Keratinocyte (primary cell): Measurements from ENCODE around the gene ACTG1. TPM values are rescaled to one million over a fixed set of nuclear protein-coding genes. Genes with fewer than 3 reads are reported as not detected.

Source experiments
- DNase-seq: peaks from one replicate; pipeline ENCODE4 v3.0.0-alpha.2; 2011; ENCODE audit warnings: low read depth, missing footprints, low spot score
- FAIRE-seq: peaks from 2 replicates; lab custom pipeline; 2011; peaks lifted over from hg19 to GRCh38; lab: Jason Lieb, UNC
- H2AFZ ChIP-seq: 2 replicates; pipeline ENCODE4 v1.6.0; 2012; ENCODE audit warnings: low read length, control low read depth, inconsistent platforms; ENCODE audit not compliant: control insufficient read depth
- H3K27ac ChIP-seq: 2 replicates; pipeline ENCODE4 v1.5.1; 2011; ENCODE audit warnings: low read length; ENCODE audit not compliant: control insufficient read depth, insufficient read depth
- H3K27me3 ChIP-seq: 3 replicates; pipeline ENCODE4 v1.6.0; 2011; ENCODE audit warnings: low read length; ENCODE audit not compliant: control insufficient read depth, insufficient read depth; ENCODE audit errors: extremely low read depth
- H3K36me3 ChIP-seq, 2 experiments: 2 replicates in 1 of 2; 3 replicates in 1 of 2; pipeline ENCODE4 v1.5.1; 2011; ENCODE audit warnings: low read length in 2 of 2, mild to moderate bottlenecking in 1 of 2; ENCODE audit not compliant: control insufficient read depth in 2 of 2, insufficient read depth in 2 of 2; ENCODE audit errors: extremely low read depth in 1 of 2
- H3K4me1 ChIP-seq: 3 replicates; pipeline ENCODE4 v1.5.1; 2011; ENCODE audit warnings: low read length; ENCODE audit not compliant: control insufficient read depth, insufficient read depth; ENCODE audit errors: extremely low read depth
- H3K4me2 ChIP-seq: 3 replicates; pipeline ENCODE4 v1.6.0; 2011; ENCODE audit warnings: low read depth, low read length; ENCODE audit not compliant: control insufficient read depth, insufficient read depth; ENCODE audit errors: extremely low read depth
- H3K4me3 ChIP-seq, 3 experiments: fragments of 200-600 bp in 1 of 3; sonication (generic) in 1 of 3; 2 replicates in 2 of 3; 3 replicates in 1 of 3; pipeline ENCODE4 v1.5.1; 2011 to 2016; ENCODE audit warnings: low read length in 3 of 3, mild to moderate bottlenecking in 3 of 3, control low read depth in 2 of 3, inconsistent platforms in 1 of 3, low read depth in 1 of 3, mixed read lengths in 1 of 3, mixed run types in 1 of 3, moderate library complexity in 1 of 3; ENCODE audit not compliant: control insufficient read depth in 2 of 3, insufficient read depth in 2 of 3; ENCODE audit errors: extremely low read depth in 1 of 3
- H3K79me2 ChIP-seq: 2 replicates; pipeline ENCODE4 v1.6.0; 2012; ENCODE audit warnings: low read length; ENCODE audit not compliant: control insufficient read depth, insufficient read depth
- H3K9ac ChIP-seq: 3 replicates; pipeline ENCODE4 v1.6.0; 2011; ENCODE audit warnings: low read length; ENCODE audit not compliant: control insufficient read depth, insufficient read depth; ENCODE audit errors: extremely low read depth
- H3K9me1 ChIP-seq: 3 replicates; pipeline ENCODE4 v1.6.0; 2011; ENCODE audit warnings: low read length; ENCODE audit not compliant: control insufficient read depth, insufficient read depth; ENCODE audit errors: extremely low read depth
- H3K9me3 ChIP-seq: 2 replicates; pipeline ENCODE4 v1.5.1; 2012; ENCODE audit warnings: low read depth, low read length; ENCODE audit not compliant: control insufficient read depth
- H4K20me1 ChIP-seq: 3 replicates; pipeline ENCODE4 v1.6.0; 2011; ENCODE audit warnings: low read length; ENCODE audit not compliant: control insufficient read depth, insufficient read depth; ENCODE audit errors: extremely low read depth
- CTCF ChIP-seq, 3 experiments: IDR thresholded peaks in 1 of 3; conservative IDR thresholded peaks in 1 of 3; optimal IDR thresholded peaks in 1 of 3; 2 replicates in 2 of 3; 3 replicates in 1 of 3; pipeline versions ENCODE3 to v1.5.1; 2011; ENCODE audit warnings: low read length in 3 of 3, mild to moderate bottlenecking in 3 of 3, moderate library complexity in 2 of 3, control low read depth in 1 of 3, inconsistent platforms in 1 of 3; ENCODE audit not compliant: insufficient read depth in 2 of 3; ENCODE audit errors: extremely low read depth in 1 of 3
- EZH2 ChIP-seq: IDR thresholded peaks from one replicate; pipeline ENCODE4 v1.6.1; 2012; ENCODE audit warnings: inconsistent platforms, mild to moderate bottlenecking, low read length, moderate library complexity
- dilution Hi-C: fragments of 300-500 bp; cut with MboI; formaldehyde crosslinking; loops from one replicate; pipeline ENCODE4 v1.7.0; 2020; ENCODE audit warnings: low sequenced_read_pairs; ENCODE audit not compliant: extremely low pct_ligation_motif_present
- polyA plus RNA-seq, 5 experiments: library from polyadenylated mRNA; depleted of rRNA in 3 of 5; stranded (reverse) in 3 of 5; stranded (forward) in 1 of 5; unstranded in 1 of 5; fragments of >200 nt; gene quantifications; 1 replicate in 1 of 5; 2 replicates in 3 of 5; 3 replicates in 1 of 5; pipeline versions ENCODE4 v1.2.1 to v1.2.3, GENCODE V29; 2011 to 2012; ENCODE audit warnings: missing spikeins in 2 of 5, low read depth in 1 of 5, low replicate concordance in 1 of 5

The ACTG1 gene
- polyA plus RNA-seq, 1 donor (not counting 4 experiments of a cell fraction or from before 2014, with no cell fraction given): 1,867 TPM

- Histone ChIP-seq H4K20me1 (peaks cover 35% of the 10 kb centered on the region), H2AFZ (no peak overlapping the region), H3K36me3 (peaks cover 20 to 29% of the 10 kb centered on the region in 2 experiments), H3K4me3 (peak overlapping the region; percentile 25 to 61 (median 51)), H3K79me2 (peaks cover 26% of the 10 kb centered on the region), H3K4me2 (peak overlapping the region; percentile 51), H3K4me1 (peaks cover 8% of the 10 kb centered on the region), H3K9me3 (peaks cover 2% of the 10 kb centered on the region), H3K27me3 (no peaks in the 10 kb centered on the region), H3K9ac (peak overlapping the region; percentile 67), H3K9me1 (no peaks in the 10 kb centered on the region), H3K27ac (peak overlapping the region; percentile 73)
- dilution Hi-C loops: no loop called here
- FAIRE-seq (no peak), DNase-seq (no peak)
- TF ChIP-seq EZH2: no peak
- TF ChIP-seq CTCF (optimal IDR thresholded peaks at IDR 0.05 in 1 of 3, IDR thresholded peaks at IDR 0.05 in 1 of 3, conservative IDR thresholded peaks at IDR 0.05 in 1 of 3; ENCODE audit: extremely low read depth in 1 of 3, insufficient read depth in 2 of 3, low read length in 3 of 3): no peak
Measured at GRCh38 chr17:81513372-81513752, 763 bp upstream of the ACTG1 start.

- Histone ChIP-seq H3K9ac (peak overlapping the region; percentile 79), H3K27ac (peak overlapping the region; percentile 47), H3K9me1 (no peaks in the 10 kb centered on the region), H3K4me1 (peaks cover 8% of the 10 kb centered on the region), H3K9me3 (peaks cover 2% of the 10 kb centered on the region), H3K4me2 (peak overlapping the region; percentile 87), H3K36me3 (peaks cover 20 to 29% of the 10 kb centered on the region in 2 experiments), H2AFZ (no peak overlapping the region), H3K4me3 (peak overlapping the region; percentile 80 to 98 (median 97)), H4K20me1 (peaks cover 37% of the 10 kb centered on the region), H3K79me2 (peaks cover 26% of the 10 kb centered on the region), H3K27me3 (no peaks in the 10 kb centered on the region)
- DNase-seq (no peak), FAIRE-seq (no peak)
- TF ChIP-seq EZH2: no peak
- dilution Hi-C loops: no loop called here
Measured at GRCh38 chr17:81511804-81512561, 616 bp downstream of the ACTG1 start.
